PFSK-1 (cell line): ENCODE data around the gene ZSCAN22.

ENCODE experiments used
- FOXP2 ChIP-seq: optimal IDR thresholded peaks from 2 replicates; pipeline ENCODE3; 2011; ENCODE audit warnings: borderline replicate concordance, control low read depth, inconsistent platforms; ENCODE audit not compliant: insufficient read depth; ENCODE audit errors: extremely low read length, extremely low read depth
- POLR2AphosphoS5 ChIP-seq: IDR thresholded peaks from 2 replicates; pipeline ENCODE4 v1.6.1; 2012; ENCODE audit warnings: low read depth, mild to moderate bottlenecking, control low read depth, low read length, moderate library complexity
- SIN3A ChIP-seq: IDR thresholded peaks from 2 replicates; pipeline ENCODE4 v1.6.1; 2012; ENCODE audit warnings: mild to moderate bottlenecking, low read length, moderate library complexity, borderline replicate concordance; ENCODE audit not compliant: insufficient read depth
- TAF1 ChIP-seq: IDR thresholded peaks from 2 replicates; pipeline ENCODE4 v1.6.1; 2012; ENCODE audit warnings: low read length, control low read depth, borderline replicate concordance; ENCODE audit not compliant: insufficient read depth
- TF ChIP-seq, protein P1 (sequence below), 2 experiments: IDR thresholded peaks; 2 replicates each; pipeline versions ENCODE4 v1.6.1 to v1.8.0; 2011 to 2012; ENCODE audit warnings: low read depth in 2 of 2, low read length in 2 of 2, control low read depth in 1 of 2, inconsistent platforms in 1 of 2, mild to moderate bottlenecking in 1 of 2, moderate library complexity in 1 of 2; ENCODE audit not compliant: insufficient read depth in 1 of 2

ZSCAN22 gene

DNA sequence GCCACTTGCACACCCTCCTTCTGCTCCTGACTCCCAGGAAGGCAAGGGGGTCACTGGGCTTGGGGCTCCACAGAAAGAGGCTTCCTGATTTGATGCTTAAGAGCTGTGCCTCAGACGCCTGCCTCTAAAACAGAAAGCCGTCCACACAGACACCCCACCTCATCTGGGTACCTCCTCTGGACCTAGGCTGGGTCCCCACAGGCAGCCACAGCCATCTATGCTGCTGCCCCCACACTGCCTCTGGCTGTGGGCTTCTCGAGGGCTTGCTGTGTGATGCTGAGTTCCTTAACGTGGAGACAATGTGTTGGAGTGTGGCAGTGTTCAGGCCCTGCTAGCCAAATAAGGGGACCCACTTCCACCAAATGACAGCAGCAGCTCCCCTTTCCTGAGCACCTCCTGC lies 8.5 kb upstream of the ZSCAN22 start:
- TF ChIP-seq, protein P1, sequence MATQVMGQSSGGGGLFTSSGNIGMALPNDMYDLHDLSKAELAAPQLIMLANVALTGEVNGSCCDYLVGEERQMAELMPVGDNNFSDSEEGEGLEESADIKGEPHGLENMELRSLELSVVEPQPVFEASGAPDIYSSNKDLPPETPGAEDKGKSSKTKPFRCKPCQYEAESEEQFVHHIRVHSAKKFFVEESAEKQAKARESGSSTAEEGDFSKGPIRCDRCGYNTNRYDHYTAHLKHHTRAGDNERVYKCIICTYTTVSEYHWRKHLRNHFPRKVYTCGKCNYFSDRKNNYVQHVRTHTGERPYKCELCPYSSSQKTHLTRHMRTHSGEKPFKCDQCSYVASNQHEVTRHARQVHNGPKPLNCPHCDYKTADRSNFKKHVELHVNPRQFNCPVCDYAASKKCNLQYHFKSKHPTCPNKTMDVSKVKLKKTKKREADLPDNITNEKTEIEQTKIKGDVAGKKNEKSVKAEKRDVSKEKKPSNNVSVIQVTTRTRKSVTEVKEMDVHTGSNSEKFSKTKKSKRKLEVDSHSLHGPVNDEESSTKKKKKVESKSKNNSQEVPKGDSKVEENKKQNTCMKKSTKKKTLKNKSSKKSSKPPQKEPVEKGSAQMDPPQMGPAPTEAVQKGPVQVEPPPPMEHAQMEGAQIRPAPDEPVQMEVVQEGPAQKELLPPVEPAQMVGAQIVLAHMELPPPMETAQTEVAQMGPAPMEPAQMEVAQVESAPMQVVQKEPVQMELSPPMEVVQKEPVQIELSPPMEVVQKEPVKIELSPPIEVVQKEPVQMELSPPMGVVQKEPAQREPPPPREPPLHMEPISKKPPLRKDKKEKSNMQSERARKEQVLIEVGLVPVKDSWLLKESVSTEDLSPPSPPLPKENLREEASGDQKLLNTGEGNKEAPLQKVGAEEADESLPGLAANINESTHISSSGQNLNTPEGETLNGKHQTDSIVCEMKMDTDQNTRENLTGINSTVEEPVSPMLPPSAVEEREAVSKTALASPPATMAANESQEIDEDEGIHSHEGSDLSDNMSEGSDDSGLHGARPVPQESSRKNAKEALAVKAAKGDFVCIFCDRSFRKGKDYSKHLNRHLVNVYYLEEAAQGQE (IDR thresholded peaks at IDR 0.05; ENCODE audit: insufficient read depth in 1 of 2, low read depth in 2 of 2, low read length in 2 of 2) = 0 out of 4 replicates have a peak, but pooled peaks of 1 of the 2 experiments have one; percentile 28
- TF ChIP-seq TAF1 = no peak
- no peak for TF ChIP-seq FOXP2
- TF ChIP-seq POLR2AphosphoS5 = no peak

DNA sequence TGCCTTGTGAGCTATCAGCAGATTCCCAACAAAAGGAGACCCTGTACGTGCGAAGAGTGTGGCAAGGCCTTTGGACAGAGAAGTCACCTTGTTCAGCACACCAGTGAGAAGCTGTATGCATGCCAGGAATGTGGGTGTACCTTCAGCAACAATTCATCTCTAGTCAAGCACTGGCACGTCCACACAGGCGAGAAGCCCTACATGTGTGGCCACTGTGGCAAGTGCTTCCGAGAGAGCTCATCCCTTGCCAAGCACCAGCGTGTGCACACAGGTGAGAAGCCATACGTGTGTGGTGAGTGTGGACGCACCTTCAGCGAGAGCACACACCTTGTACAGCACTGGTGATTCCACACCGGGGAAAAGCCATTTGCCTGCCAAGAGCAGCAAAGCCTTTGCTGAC lies 7.6 kb upstream of the ZSCAN22 start:
- TF ChIP-seq TAF1 = no peak
- TF ChIP-seq POLR2AphosphoS5 = no peak
- TF ChIP-seq, protein P1 (IDR thresholded peaks at IDR 0.05; ENCODE audit: insufficient read depth in 1 of 2, low read depth in 2 of 2, low read length in 2 of 2) = no peak
- TF ChIP-seq FOXP2 = no peak
- TF ChIP-seq SIN3A = no peak

DNA sequence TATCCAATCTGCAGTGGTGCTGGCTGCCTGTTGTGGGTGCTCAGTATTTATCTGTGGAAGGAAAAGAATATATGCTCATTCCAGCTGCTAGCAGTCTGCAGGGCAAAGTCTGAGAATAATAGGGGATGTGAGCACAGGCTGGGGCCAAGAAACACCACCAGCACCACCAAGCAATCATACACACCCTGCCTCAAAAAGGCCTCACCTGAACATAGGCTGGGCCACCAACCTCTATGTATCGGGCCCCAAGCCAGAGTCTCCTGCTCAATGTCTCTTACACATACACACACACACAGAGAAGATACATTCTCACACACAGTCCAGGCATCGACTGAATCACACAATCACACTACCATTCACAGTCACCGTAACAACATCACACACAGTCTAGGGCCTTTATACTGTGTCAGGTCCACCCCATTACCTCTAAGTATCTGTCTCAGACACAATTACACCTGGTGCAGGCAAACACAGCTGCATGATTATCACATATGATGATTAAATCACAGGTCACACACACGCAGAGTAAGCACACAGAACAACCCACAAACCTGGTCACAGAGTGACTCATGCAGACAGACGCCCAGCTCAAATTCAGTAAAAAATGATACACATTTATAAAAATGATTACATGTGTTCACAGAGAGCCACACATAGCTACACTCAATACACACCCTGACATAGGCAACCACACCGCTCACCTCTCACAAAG lies 1.3 kb upstream of the ZSCAN22 start:
- TF ChIP-seq FOXP2 = no peak
- TF ChIP-seq SIN3A = no peak
- no peak for TF ChIP-seq POLR2AphosphoS5
- no peak for TF ChIP-seq TAF1
- TF ChIP-seq, protein P1 (IDR thresholded peaks at IDR 0.05; ENCODE audit: insufficient read depth in 1 of 2, low read depth in 2 of 2, low read length in 2 of 2) = no peak

DNA sequence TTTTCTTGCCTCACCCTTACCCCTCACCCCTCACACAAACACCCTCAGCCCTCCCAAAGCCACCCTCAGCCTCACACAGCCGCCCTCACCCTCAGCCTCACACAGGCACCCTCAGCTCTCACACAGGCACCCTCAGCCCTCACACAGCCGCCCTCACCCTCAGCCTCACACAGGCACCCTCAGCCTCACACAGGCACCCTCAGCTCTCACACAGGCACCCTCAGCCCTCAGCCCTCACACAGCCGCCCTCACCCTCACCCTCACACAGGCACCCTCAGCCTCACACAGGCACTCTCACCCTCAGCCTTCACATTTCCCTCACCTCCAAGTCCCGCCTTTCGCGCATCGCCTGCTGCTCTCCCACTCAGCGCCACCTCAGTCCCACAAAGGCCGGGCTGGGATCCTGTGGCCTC lies 287 bp upstream of the ZSCAN22 start:
- TF ChIP-seq POLR2AphosphoS5 (no peak), TAF1 (no peak), SIN3A (no peak), FOXP2 (no peak)
- TF ChIP-seq, protein P1 (IDR thresholded peaks at IDR 0.05; ENCODE audit: insufficient read depth in 1 of 2, low read depth in 2 of 2, low read length in 2 of 2) = no peak

DNA sequence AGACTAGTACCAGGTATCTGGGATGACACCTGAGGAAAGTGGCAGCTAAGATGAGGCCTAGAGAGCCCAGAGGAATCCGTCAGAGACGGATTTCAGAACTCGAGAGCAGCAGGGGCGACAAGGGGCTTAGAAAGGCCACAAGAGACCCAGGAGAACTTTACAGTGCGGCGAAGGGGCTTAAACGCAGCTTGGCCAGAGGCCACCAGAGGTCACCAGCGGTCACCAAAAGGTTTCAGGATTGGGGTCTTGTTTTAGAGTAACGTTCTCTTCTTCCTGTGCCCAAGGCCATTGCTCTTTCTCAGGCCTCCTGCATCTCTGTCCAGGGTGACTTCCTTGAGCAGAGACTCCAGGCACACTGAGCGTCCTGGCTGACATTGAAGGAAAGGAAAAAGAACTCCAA lies 2.2 kb downstream of the ZSCAN22 start:
- TF ChIP-seq, protein P1 (IDR thresholded peaks at IDR 0.05; ENCODE audit: insufficient read depth in 1 of 2, low read depth in 2 of 2, low read length in 2 of 2) = no peak
- TF ChIP-seq SIN3A (no peak), TAF1 (no peak), FOXP2 (no peak), POLR2AphosphoS5 (no peak)
